ENCODE data around the gene PGM2L1.
A peak's percentile ranks its signal among the peaks of the same experiment; 100 is the strongest.

Gene PGM2L1

DNA sequence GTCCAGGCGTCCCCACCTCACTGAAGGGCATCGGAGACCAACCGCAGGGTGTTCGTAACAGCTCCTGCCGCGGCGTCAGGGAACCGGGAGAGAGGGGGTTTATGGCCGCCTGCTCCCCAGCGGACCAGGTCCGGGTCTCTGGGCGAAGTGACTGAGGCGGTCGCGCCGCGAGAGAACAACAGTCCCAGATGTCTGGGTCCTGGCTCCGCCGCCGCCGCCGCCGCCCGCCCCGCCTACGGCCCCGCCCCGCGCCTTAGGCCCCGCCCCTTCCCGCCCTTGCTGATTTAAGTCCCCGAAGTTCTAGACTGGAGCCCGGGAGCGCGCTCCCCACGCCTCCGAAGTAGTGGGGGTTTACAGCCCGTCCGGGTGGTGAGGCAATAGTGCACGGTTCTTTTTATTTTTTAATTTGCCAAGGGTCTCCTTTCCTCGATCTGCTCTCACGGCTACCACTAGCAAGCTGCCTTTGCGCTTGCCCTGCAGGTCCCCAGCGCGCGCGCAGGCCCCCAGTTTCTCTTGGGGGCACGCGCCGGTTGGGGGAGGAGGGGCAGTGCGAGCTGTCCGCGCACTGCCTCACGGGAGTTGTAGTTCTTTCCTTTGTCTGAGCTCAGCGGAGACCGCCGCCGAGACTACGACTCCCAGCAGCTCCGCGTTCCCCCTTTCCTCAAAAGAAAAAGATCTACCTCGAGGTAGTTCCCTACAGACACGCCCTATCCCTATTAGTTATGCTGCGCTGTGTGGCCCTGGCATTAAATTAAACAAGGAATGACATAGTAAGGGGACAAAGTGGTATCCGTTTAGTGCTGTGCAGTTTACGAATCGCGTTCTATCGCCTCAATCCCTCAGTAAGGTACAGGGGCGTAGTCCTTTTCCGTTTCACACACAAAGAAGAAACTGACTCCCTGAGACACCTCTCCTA lies at the start of gene PGM2L1:
Gene PGM2L1 (minus strand): TSS at position 190 of the 916 bp plus-strand sequence. CDS start 272 bp downstream, outside the sequence.
- Histone ChIP-seq H2AFZ (ENCODE audit: low read depth, low read length) (peak within 1 kb of the TSS; percentile 77), H3K36me3 (ENCODE audit: insufficient read depth, low read length) (no peaks in the 10 kb centered on the region), H3K27me3 (ENCODE audit: insufficient read depth, low read length) (no peaks in the 10 kb centered on the region), H3K9me3 (ENCODE audit: low read length) (no peaks in the 10 kb centered on the region), H3K4me3 (ENCODE audit: low read length) (peak within 1 kb of the TSS; percentile 92), H3K4me1 (ENCODE audit: insufficient read depth, low read length) (peaks cover 9% of the 10 kb centered on the region)

DNA sequence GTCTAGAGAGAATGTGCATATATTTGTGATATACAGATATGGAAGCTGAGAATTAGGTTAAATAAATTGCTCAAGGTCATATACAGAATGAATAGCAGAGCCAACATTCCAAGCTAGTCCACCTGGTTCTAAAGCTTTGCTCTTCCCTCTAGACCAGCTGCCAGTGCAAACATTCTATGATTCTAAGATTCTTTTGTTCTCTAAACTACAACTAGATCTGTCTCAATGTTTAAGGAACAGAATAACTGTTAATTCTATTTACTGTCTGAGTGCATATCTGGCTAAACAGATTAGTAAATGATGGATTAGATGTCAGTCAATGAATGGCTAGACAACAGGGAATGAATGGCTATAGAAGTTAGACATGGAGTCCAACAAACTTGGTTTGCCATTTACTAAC lies 49.5 kb upstream of the PGM2L1 start:
- Histone ChIP-seq H3K36me3 (ENCODE audit: insufficient read depth, low read length) (no peaks in the 10 kb centered on the region), H3K4me3 (ENCODE audit: low read length) (no peak overlapping the region), H2AFZ (ENCODE audit: low read depth, low read length) (no peak overlapping the region), H3K4me1 (ENCODE audit: insufficient read depth, low read length) (peaks cover 3% of the 10 kb centered on the region), H3K9me3 (ENCODE audit: low read length) (no peaks in the 10 kb centered on the region), H3K27me3 (ENCODE audit: insufficient read depth, low read length) (no peaks in the 10 kb centered on the region)

DNA sequence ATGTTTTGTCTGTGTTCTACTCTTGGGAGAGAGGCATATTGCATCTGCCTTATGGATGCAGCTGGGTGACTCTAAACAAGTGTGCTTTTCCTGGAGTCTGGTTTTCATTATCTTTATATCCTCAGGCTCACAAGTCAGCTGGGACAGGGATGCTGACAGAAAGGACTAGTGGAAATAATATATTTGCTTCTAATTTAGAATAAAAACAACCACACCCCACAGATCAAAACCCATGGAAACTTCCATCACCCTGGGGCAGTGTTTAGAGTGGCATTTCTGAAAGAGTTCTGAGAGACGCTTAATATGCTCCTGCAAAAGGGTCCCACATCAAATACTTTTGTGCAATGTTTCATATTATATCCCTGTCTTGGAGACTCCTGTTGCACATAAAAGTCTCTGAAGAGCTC lies 48.3 kb upstream of the PGM2L1 start:
- Histone ChIP-seq H3K36me3 (ENCODE audit: insufficient read depth, low read length) (no peaks in the 10 kb centered on the region), H3K27me3 (ENCODE audit: insufficient read depth, low read length) (no peaks in the 10 kb centered on the region), H3K4me1 (ENCODE audit: insufficient read depth, low read length) (peaks cover 3% of the 10 kb centered on the region), H3K9me3 (ENCODE audit: low read length) (no peaks in the 10 kb centered on the region), H3K4me3 (ENCODE audit: low read length) (no peak overlapping the region), H2AFZ (ENCODE audit: low read depth, low read length) (no peak overlapping the region)

DNA sequence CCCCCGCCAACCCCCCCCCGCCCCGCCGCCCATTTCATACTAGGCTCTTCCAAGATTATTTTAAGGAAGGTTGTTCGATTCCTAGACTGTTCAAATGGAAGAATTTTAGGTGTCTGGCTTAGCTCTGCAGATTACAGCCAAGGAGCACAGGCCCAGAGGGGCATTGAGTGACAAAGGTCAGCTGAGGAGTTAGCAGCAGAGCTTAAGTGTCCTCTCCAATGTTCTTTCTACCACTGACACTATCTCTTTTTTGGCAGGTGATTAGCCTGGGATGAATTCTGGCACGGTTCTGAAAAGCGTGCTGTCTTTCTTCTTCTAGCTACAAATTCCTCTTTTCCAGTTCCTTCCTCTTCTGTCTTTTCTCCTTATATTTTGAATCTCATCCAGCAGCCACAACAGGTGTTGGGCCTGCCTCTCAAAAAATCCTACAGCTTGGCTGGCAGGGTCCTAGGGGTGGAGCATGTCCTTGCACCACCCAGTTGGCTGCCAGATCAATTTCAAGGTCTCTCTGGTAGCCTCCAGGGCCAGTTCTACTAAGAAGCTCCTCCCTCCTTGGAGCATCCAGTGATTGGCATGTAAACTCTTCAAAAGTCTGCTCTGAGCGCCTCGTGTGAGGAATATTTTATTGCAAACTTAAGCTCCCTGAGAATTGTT lies 46.1 kb upstream of the PGM2L1 start:
- no peaks in the 10 kb centered on the region for H3K27me3 ChIP-seq (ENCODE audit: insufficient read depth, low read length)
- H3K4me3 ChIP-seq (ENCODE audit: low read length): no peak overlapping the region
- no peaks in the 10 kb centered on the region for H3K9me3 ChIP-seq (ENCODE audit: low read length)
- no peaks in the 10 kb centered on the region for H3K36me3 ChIP-seq (ENCODE audit: insufficient read depth, low read length)
- H3K4me1 ChIP-seq (ENCODE audit: insufficient read depth, low read length): peaks cover 3% of the 10 kb centered on the region
- no peak overlapping the region for H2AFZ ChIP-seq (ENCODE audit: low read depth, low read length)

DNA sequence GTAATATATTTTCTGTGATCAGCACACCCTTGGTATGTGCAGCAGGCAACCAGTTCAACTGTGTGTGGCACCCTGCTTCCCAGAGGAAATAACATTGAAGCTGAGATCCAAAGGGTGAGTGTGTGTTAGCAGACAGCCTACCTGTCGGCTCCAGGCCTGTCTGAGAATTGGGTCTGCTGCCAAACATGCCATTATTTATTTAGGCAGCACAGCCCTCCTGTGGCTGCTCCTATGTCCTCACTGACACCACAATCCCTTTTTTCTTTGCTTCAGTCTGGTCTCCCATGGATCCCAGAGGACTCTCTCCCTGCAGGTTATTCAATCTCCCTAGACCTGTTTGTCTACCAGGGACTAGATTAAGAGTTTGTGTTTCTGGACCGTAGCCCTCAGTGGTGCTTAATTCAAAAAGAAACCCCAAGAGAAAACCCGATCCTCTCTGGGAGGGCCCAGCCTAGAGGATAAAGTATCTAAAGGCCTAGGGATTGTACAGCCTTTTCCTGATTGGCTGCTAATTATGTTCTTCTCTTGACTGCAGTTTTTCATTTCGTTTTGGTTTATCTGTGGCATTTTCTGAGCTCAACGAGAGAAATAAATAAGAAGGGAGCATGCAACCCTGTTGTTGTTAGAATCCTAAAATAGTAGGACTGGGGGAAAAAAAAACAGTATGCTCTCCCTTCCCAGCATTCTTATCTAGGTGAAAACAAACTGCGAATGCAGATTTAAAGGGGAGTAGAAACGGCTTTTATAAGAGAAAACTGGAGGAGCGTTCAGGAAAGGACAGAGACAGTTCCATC lies 45.0 kb upstream of the PGM2L1 start:
- no peaks in the 10 kb centered on the region for H3K9me3 ChIP-seq (ENCODE audit: low read length)
- H3K36me3 ChIP-seq (ENCODE audit: insufficient read depth, low read length): no peaks in the 10 kb centered on the region
- peaks cover 3% of the 10 kb centered on the region for H3K4me1 ChIP-seq (ENCODE audit: insufficient read depth, low read length)
- no peak overlapping the region for H2AFZ ChIP-seq (ENCODE audit: low read depth, low read length)
- no peak overlapping the region for H3K4me3 ChIP-seq (ENCODE audit: low read length)
- no peaks in the 10 kb centered on the region for H3K27me3 ChIP-seq (ENCODE audit: insufficient read depth, low read length)

DNA sequence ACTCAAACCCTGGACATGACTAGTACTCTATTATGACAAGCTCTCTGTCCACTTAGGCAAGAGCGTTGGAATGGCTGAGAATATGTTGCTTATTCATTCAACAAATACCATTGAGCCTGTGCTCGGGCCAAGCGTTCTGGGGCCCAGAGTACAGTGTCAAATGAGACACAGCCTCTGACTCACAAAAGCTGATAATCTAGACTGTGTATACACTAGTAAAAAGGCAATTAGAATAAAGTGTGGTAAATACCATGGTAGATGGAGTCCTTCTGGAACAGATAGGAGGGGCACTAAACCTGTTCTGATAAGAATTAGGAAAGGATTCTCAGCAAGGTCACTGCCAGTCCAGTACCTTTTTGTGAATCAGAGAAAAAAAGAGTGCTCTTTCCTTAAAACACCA lies 44.4 kb upstream of the PGM2L1 start:
- peaks cover 3% of the 10 kb centered on the region for H3K4me1 ChIP-seq (ENCODE audit: insufficient read depth, low read length)
- no peak overlapping the region for H2AFZ ChIP-seq (ENCODE audit: low read depth, low read length)
- no peaks in the 10 kb centered on the region for H3K27me3 ChIP-seq (ENCODE audit: insufficient read depth, low read length)
- H3K36me3 ChIP-seq (ENCODE audit: insufficient read depth, low read length): no peaks in the 10 kb centered on the region
- H3K4me3 ChIP-seq (ENCODE audit: low read length): no peak overlapping the region
- no peaks in the 10 kb centered on the region for H3K9me3 ChIP-seq (ENCODE audit: low read length)

DNA sequence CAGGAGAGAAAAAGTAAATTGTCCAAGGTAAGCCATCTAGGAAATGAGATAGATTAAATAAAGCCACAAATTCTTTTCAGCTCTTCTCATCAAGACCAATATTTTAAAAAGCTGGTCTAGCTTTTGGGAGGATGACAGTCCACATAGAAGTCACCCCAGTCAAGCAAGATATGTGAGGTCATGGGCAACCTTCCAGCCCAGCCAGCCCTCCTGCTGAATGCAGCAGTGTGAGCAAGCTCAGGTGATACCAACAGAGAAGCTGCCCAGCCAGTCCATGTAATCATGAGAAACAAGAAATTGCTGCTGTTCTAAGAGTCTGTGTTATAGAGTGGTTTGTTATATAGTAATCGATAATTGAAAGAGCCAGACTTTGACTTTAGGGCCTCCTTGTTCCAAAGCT lies 40.4 kb upstream of the PGM2L1 start:
- no peaks in the 10 kb centered on the region for H3K27me3 ChIP-seq (ENCODE audit: insufficient read depth, low read length)
- no peak overlapping the region for H2AFZ ChIP-seq (ENCODE audit: low read depth, low read length)
- no peaks in the 10 kb centered on the region for H3K9me3 ChIP-seq (ENCODE audit: low read length)
- H3K36me3 ChIP-seq (ENCODE audit: insufficient read depth, low read length): no peaks in the 10 kb centered on the region
- peaks cover 3% of the 10 kb centered on the region for H3K4me1 ChIP-seq (ENCODE audit: insufficient read depth, low read length)
- no peak overlapping the region for H3K4me3 ChIP-seq (ENCODE audit: low read length)

DNA sequence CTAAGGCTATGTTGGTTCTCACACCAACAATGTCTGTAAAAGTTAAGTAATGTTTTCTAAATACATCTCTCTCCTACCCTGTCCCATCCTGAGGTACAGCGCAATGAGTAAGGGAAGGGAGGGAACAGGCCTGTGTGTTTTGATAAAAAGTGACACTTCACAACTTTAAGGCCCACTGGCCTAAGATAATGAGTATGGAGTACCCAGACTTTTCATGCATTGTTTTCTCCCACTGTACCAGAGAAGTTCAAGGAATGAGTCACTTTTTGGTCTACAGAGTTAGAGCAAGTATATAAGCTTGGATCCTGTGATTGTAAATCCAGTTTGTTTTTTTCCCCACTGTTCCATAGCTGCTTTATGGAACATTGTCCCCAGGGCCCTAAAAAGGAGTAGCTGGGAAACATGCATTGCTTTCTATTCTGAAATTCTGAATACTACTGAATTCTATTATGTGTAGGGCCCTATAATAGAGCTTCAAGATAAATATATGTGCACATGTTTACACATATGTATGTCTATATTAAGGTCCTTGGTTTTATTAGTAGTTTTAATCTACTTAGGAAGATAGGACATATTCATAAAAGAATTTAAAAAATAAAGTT lies 39.3 kb upstream of the PGM2L1 start:
- Histone ChIP-seq H3K9me3 (ENCODE audit: low read length) (no peaks in the 10 kb centered on the region), H2AFZ (ENCODE audit: low read depth, low read length) (no peak overlapping the region), H3K27me3 (ENCODE audit: insufficient read depth, low read length) (no peaks in the 10 kb centered on the region), H3K4me1 (ENCODE audit: insufficient read depth, low read length) (no peaks in the 10 kb centered on the region), H3K36me3 (ENCODE audit: insufficient read depth, low read length) (no peaks in the 10 kb centered on the region), H3K4me3 (ENCODE audit: low read length) (no peak overlapping the region)

DNA sequence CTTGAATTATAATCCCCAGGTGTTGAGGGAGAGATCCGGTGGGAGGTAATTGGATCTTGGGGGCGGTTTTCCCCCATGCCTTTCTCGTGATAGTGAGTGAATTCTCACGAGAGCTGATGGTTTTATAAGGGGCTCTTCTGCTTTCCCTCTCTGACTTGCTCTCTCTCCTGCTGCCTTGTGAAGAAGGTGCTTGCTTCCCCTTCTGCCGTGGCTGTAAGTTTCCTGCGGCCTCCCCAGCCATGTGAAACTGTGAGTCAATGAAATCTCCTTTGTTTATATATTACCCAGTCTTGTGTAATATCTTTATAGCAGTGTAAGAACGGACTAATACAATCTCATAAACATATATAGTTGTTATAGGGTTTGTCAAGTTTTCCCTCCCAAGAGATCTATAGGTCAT lies 36.3 kb upstream of the PGM2L1 start:
- no peaks in the 10 kb centered on the region for H3K4me1 ChIP-seq (ENCODE audit: insufficient read depth, low read length)

DNA sequence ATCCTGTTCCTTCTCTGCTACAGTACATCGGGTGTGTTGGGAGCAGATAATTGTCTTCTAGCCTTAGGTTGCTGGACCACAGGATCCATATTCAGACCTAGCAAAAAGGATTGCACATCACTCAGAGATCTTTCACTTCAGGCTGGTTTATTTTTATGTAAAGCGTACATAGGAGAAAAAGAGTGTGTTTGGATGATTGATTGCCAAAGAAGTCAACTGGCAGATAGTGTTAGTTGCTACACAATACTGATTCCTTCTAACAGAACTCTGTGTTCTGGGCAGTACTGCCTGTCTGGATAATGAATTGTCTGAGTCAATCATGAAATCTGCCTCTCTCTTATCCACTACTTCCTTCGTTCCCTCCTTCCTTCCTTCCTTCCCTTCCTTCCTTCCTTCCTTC lies 31.0 kb upstream of the PGM2L1 start:
- Histone ChIP-seq H3K27me3 (ENCODE audit: insufficient read depth, low read length) (no peaks in the 10 kb centered on the region), H3K4me1 (ENCODE audit: insufficient read depth, low read length) (no peaks in the 10 kb centered on the region), H3K36me3 (ENCODE audit: insufficient read depth, low read length) (no peaks in the 10 kb centered on the region), H2AFZ (ENCODE audit: low read depth, low read length) (no peak overlapping the region), H3K4me3 (ENCODE audit: low read length) (no peak overlapping the region), H3K9me3 (ENCODE audit: low read length) (no peaks in the 10 kb centered on the region)

More for the DNA sequence above, 36.3 kb upstream of the PGM2L1 start:
- Histone ChIP-seq H3K27me3 (ENCODE audit: insufficient read depth, low read length) (no peaks in the 10 kb centered on the region), H3K36me3 (ENCODE audit: insufficient read depth, low read length) (no peaks in the 10 kb centered on the region), H2AFZ (ENCODE audit: low read depth, low read length) (no peak overlapping the region), H3K9me3 (ENCODE audit: low read length) (no peaks in the 10 kb centered on the region), H3K4me3 (ENCODE audit: low read length) (no peak overlapping the region)

DNA sequence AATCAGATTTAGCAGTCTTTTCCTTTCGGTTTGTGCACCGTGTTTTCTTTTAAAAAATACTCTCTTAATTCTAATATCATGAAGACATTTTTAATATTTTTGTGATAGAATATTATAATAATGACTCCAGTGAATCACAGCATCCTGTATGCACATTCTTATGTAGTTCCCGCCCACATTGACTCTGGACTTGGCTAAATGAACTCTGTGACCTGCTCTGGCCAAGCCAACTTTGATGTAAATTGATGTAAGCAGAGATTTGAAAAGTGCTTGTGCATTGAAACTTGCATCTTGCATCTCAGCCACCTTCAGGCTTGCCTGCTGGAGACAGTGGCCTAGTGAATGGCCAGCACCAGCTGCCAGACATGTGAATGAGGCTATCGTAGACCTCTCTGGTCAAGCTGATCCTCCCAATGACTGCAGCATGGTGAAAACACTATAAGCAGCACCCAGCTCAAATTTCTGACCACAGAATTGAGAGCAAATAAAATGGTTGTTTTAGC lies 29.2 kb upstream of the PGM2L1 start:
- Histone ChIP-seq H3K4me1 (ENCODE audit: insufficient read depth, low read length) (no peaks in the 10 kb centered on the region), H3K27me3 (ENCODE audit: insufficient read depth, low read length) (no peaks in the 10 kb centered on the region), H3K9me3 (ENCODE audit: low read length) (no peaks in the 10 kb centered on the region), H2AFZ (ENCODE audit: low read depth, low read length) (no peak overlapping the region), H3K36me3 (ENCODE audit: insufficient read depth, low read length) (no peaks in the 10 kb centered on the region), H3K4me3 (ENCODE audit: low read length) (no peak overlapping the region)

DNA sequence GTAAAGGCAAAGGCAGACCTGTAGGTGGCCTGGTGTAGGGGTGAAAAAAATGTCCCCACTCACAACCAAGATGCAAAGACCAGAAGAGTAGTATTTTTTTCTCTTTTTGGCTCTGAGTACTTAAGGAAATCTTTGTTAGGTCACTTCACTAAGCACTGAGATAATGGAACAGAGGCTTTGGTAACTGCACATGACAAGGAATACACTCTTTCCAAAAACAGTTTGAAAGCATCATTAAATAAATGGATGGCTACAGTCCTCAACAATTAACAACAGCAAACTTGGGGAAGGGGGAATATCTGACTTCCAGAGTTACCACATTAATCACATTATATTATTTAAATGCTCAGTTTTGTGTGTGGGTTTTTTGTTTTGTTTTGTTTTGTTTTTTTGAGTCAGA lies 26.9 kb upstream of the PGM2L1 start:
- Histone ChIP-seq H3K36me3 (ENCODE audit: insufficient read depth, low read length) (no peaks in the 10 kb centered on the region), H3K9me3 (ENCODE audit: low read length) (no peaks in the 10 kb centered on the region), H3K4me1 (ENCODE audit: insufficient read depth, low read length) (no peaks in the 10 kb centered on the region), H3K4me3 (ENCODE audit: low read length) (no peak overlapping the region), H2AFZ (ENCODE audit: low read depth, low read length) (no peak overlapping the region), H3K27me3 (ENCODE audit: insufficient read depth, low read length) (no peaks in the 10 kb centered on the region)
